ENCODE results near the gene NSMCE4A.
"Not testable (repeated sequence)": the region's sequence is repeated elsewhere in the genome, so short reads cannot be mapped to it uniquely, and the experiment has no call there.

DNA sequence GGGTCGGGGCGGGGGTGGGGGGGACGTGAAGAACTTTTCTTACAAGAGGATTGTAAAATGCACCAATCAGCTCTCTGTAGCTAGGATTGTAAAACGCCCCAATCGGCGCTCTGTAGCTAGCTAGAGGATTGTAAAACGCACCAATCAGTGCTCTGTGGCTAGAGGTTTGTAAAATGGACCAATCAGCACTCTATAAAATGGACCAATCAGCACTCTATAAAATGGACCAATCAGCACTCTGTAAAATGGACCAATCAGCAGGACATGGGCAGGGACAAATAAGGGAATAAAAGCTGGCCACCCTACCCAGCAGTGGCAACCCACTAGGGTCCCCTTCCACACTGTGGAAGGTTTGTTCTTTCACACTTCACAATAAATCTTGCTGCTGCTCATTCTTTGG is 56.2 kb downstream of the NSMCE4A start:
- TF ChIP-seq, protein P1, sequence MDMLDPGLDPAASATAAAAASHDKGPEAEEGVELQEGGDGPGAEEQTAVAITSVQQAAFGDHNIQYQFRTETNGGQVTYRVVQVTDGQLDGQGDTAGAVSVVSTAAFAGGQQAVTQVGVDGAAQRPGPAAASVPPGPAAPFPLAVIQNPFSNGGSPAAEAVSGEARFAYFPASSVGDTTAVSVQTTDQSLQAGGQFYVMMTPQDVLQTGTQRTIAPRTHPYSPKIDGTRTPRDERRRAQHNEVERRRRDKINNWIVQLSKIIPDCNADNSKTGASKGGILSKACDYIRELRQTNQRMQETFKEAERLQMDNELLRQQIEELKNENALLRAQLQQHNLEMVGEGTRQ (IDR thresholded peaks at IDR 0.05; ENCODE audit: low read depth, low read length) = not testable (repeated sequence)
- TF ChIP-seq CTCF (conservative IDR thresholded peaks at IDR 0.05; ENCODE audit: low read depth, low read length); RFX5 (IDR thresholded peaks at IDR 0.05; ENCODE audit: low read depth, low read length); RAD21 (IDR thresholded peaks at IDR 0.05; ENCODE audit: low read length); SMC3 (IDR thresholded peaks at IDR 0.05; ENCODE audit: low read depth, low read length); RCOR1 (IDR thresholded peaks at IDR 0.05; ENCODE audit: insufficient replicate concordance, low read length); POLR2A (IDR thresholded peaks at IDR 0.05; ENCODE audit: low read depth, low read length); CEBPB (IDR thresholded peaks at IDR 0.05; ENCODE audit: low read depth, low read length); MAZ (IDR thresholded peaks at IDR 0.05; ENCODE audit: borderline replicate concordance, low read depth, low read length); MXI1 (IDR thresholded peaks at IDR 0.05; ENCODE audit: borderline replicate concordance, low read depth, low read length); NFE2L2 (IDR thresholded peaks at IDR 0.05; ENCODE audit: low read depth, low read length): not testable (repeated sequence)

All from IMR-90 (cell line).